HCT116 (cell line): ENCODE measurements around the gene PLCD1. TPM values are rescaled to one million over a fixed set of nuclear protein-coding genes. Genes with fewer than 3 reads are reported as not detected.
"Not testable (repeated sequence)": the region's sequence is repeated elsewhere in the genome, so short reads cannot be mapped to it uniquely, and the experiment has no call there.

Experiments
- ATAC-seq: fragments of 200-7000 bp; cut with Tn5 transposase; 2 replicates; pipeline ENCODE4 v1.9.1; 2020; ENCODE audit warnings: mild to moderate bottlenecking, moderate library complexity
- BruUV-seq: library from RNA; stranded (reverse); fragments of 400-500 nt; replicated peaks from 2 replicates; lab custom pipeline; 2021; lab: Mats Ljungman, UMichigan
- CTCF ChIA-PET: fragments of 300-600 bp; sonication (Branson Sonifier 250); formaldehyde crosslinking; loops from one replicate; lab custom pipeline; 2021; ENCODE audit warnings: antibody characterized with exemption; lab: Charles Lee
- POLR2A ChIA-PET: fragments of 300-600, 350-600 bp; sonication (Branson Sonifier 250); formaldehyde crosslinking; loops from one replicate; lab custom pipeline; 2021; ENCODE audit warnings: antibody characterized with exemption; lab: Charles Lee
- RAD21 ChIA-PET, 2 experiments: fragments of 300-600 bp; sonication (Branson Sonifier 250); formaldehyde crosslinking; loops; one replicate each; lab custom pipeline; 2023; ENCODE audit warnings: low total read pairs in 2 of 2; ENCODE audit not compliant: uncharacterized antibody in 2 of 2, unreplicated experiment in 2 of 2, low non-redundant PET in 1 of 2; lab: Charles Lee
- DNase-seq: peaks from one replicate; pipeline ENCODE4 v3.0.0-alpha.2; 2010; ENCODE audit warnings: low read depth, low spot score
- H2AFZ ChIP-seq: fragments of 200-600 bp; shearing (Covaris generic), sonication (generic); 2 replicates; pipeline ENCODE4 v1.6.1; 2017; ENCODE audit warnings: low read depth, mixed run types, mixed read lengths, antibody characterized with exemption, low read length; ENCODE audit not compliant: poor library complexity, severe bottlenecking
- H3K27ac ChIP-seq: 2 replicates; pipeline ENCODE4 v1.5.1; 2012; ENCODE audit warnings: low read depth, low read length
- H3K27me3 ChIP-seq: fragments of 200-600 bp; sonication (generic); 2 replicates; pipeline ENCODE4 v1.6.1; 2016; ENCODE audit warnings: mixed run types, low read length, mixed read lengths; ENCODE audit not compliant: insufficient read depth
- H3K36me3 ChIP-seq, 2 experiments: fragments of 200-500 bp in 1 of 2; fragments of 200-600 bp in 1 of 2; sonication (Bioruptor generic) in 1 of 2; sonication (generic) in 1 of 2; 2 replicates each; pipeline versions ENCODE4 v1.5.1 to v1.6.1; 2014 to 2016; ENCODE audit warnings: low read length in 2 of 2, inconsistent platforms in 1 of 2, mixed read lengths in 1 of 2, mixed run types in 1 of 2; ENCODE audit not compliant: insufficient read depth in 2 of 2, control insufficient read depth in 1 of 2
- H3K4me1 ChIP-seq, 2 experiments: fragments of 200-600 bp in 1 of 2; sonication (generic) in 1 of 2; 2 replicates each; pipeline versions ENCODE4 v1.5.1 to v1.6.1; 2012 to 2017; ENCODE audit warnings: low read length in 2 of 2, inconsistent platforms in 1 of 2, mild to moderate bottlenecking in 1 of 2, mixed read lengths in 1 of 2, mixed run types in 1 of 2, moderate library complexity in 1 of 2; ENCODE audit not compliant: insufficient read depth in 2 of 2, control insufficient read depth in 1 of 2
- H3K4me2 ChIP-seq: fragments of 200-600 bp; sonication (generic); 2 replicates; pipeline ENCODE4 v1.6.1; 2017; ENCODE audit warnings: mixed run types, low read length, mixed read lengths
- H3K4me3 ChIP-seq, 2 experiments: fragments of 200-600 bp in 1 of 2; sonication (generic) in 1 of 2; replicated peaks in 1 of 2; 2 replicates each; pipeline ENCODE4 v1.5.1; 2011 to 2016; ENCODE audit warnings: low read length in 2 of 2, control low read depth in 1 of 2, low read depth in 1 of 2, mild to moderate bottlenecking in 1 of 2, mixed read lengths in 1 of 2, mixed run types in 1 of 2
- H3K79me2 ChIP-seq: fragments of 200-600 bp; sonication (generic); 2 replicates; pipeline ENCODE4 v1.6.1; 2017; ENCODE audit warnings: mild to moderate bottlenecking, mixed run types, low read length, moderate library complexity, mixed read lengths; ENCODE audit not compliant: insufficient read depth
- H3K9ac ChIP-seq: fragments of 200-600 bp; sonication (generic); 2 replicates; pipeline ENCODE4 v1.6.1; 2016; ENCODE audit warnings: low read length, mixed read lengths
- H3K9me2 ChIP-seq: fragments of 200-600 bp; sonication (generic), shearing (Covaris generic); 2 replicates; pipeline ENCODE4 v1.6.1; 2017; ENCODE audit warnings: mixed run types, mild to moderate bottlenecking, moderate library complexity; ENCODE audit not compliant: insufficient read depth
- H3K9me3 ChIP-seq, 2 experiments: fragments of 200-500 bp in 1 of 2; fragments of 200-600 bp in 1 of 2; sonication (Bioruptor generic) in 1 of 2; sonication (generic) in 1 of 2; 2 replicates each; pipeline ENCODE4 v1.6.1; 2014 to 2017; ENCODE audit warnings: low read length in 2 of 2, mixed read lengths in 2 of 2, inconsistent platforms in 1 of 2, low read depth in 1 of 2, mild to moderate bottlenecking in 1 of 2, mixed run types in 1 of 2, moderate library complexity in 1 of 2; ENCODE audit not compliant: control insufficient read depth in 1 of 2, insufficient read depth in 1 of 2
- H4K20me1 ChIP-seq: fragments of 200-600 bp; sonication (generic), shearing (Covaris generic); 2 replicates; pipeline ENCODE4 v1.6.1; 2017; ENCODE audit warnings: mixed run types, mild to moderate bottlenecking, moderate library complexity; ENCODE audit not compliant: insufficient read depth
- CTCF ChIP-seq, 3 experiments: fragments of 200-600 bp in 1 of 3; sonication (generic) in 1 of 3; IDR thresholded peaks in 2 of 3; conservative IDR thresholded peaks in 1 of 3; 2 replicates each; pipeline ENCODE4 v1.5.1; 2012 to 2017; ENCODE audit warnings: low read depth in 2 of 3, low read length in 2 of 3, antibody characterized with exemption in 1 of 3, borderline replicate concordance in 1 of 3, control low read depth in 1 of 3, mild to moderate bottlenecking in 1 of 3, mixed read lengths in 1 of 3, mixed run types in 1 of 3, moderate library complexity in 1 of 3; ENCODE audit not compliant: insufficient read depth in 1 of 3
- JUND ChIP-seq: IDR thresholded peaks from 2 replicates; pipeline ENCODE4 v1.6.1; 2012
- SP1 ChIP-seq: IDR thresholded peaks from 2 replicates; pipeline ENCODE4 v1.6.1; 2012; ENCODE audit warnings: low read depth
- SRF ChIP-seq: IDR thresholded peaks from 2 replicates; pipeline ENCODE4 v1.6.1; 2012; ENCODE audit warnings: low read depth
- TCF7L2 ChIP-seq: IDR thresholded peaks from 2 replicates; pipeline ENCODE4 v1.7.0; 2011; ENCODE audit warnings: borderline replicate concordance, inconsistent platforms; ENCODE audit not compliant: insufficient read depth, insufficient read length; ENCODE audit errors: extremely low read depth
- intact Hi-C: fragments of 100-400 bp; cut with micrococcal nuclease; formaldehyde crosslinking; loops from 2 replicates; pipeline ENCODE4 v1.10.0; 2022
- total RNA-seq: library from RNA; stranded (reverse); gene quantifications from one replicate; pipeline ENCODE4 v1.2.1, GENCODE V29; 2021; ENCODE audit not compliant: unreplicated experiment

Gene PLCD1
- total RNA-seq, 1 experiment from 2014 or later, result 15.9 TPM

- Histone ChIP-seq H3K9me3 (no peaks in the 10 kb centered on the region), H3K36me3 (no peaks in the 10 kb centered on the region), H2AFZ (no peak overlapping the region), H3K27me3 (no peaks in the 10 kb centered on the region), H4K20me1 (no peaks in the 10 kb centered on the region), H3K9ac (no peak overlapping the region), H3K4me3 (no peak overlapping the region), H3K4me2 (no peak overlapping the region), H3K4me1 (no peaks in the 10 kb centered on the region), H3K79me2 (no peaks in the 10 kb centered on the region), H3K27ac (no peak overlapping the region), H3K9me2 (no peaks in the 10 kb centered on the region)
- CTCF ChIA-PET, result no interaction called here
- RAD21 ChIA-PET, result no interaction called here
- ATAC-seq (no peak), DNase-seq (no peak)
- POLR2A ChIA-PET, result no interaction called here
- no peak for TF ChIP-seq SP1
- no peak for TF ChIP-seq SRF
- no peak for TF ChIP-seq CTCF (IDR thresholded peaks at IDR 0.05 in 2 of 3, conservative IDR thresholded peaks at IDR 0.05 in 1 of 3; ENCODE audit: borderline replicate concordance in 1 of 3, insufficient read depth in 1 of 3, low read depth in 2 of 3, low read length in 2 of 3)
- no peak for TF ChIP-seq JUND
- TF ChIP-seq TCF7L2, result no peak
- BruUV-seq, result no TSS peak
- intact Hi-C loops, result no loop called here
These were observed 25.1 kb upstream of the PLCD1 start for GRCh38 chr3:38054499-38055001.

DNA sequence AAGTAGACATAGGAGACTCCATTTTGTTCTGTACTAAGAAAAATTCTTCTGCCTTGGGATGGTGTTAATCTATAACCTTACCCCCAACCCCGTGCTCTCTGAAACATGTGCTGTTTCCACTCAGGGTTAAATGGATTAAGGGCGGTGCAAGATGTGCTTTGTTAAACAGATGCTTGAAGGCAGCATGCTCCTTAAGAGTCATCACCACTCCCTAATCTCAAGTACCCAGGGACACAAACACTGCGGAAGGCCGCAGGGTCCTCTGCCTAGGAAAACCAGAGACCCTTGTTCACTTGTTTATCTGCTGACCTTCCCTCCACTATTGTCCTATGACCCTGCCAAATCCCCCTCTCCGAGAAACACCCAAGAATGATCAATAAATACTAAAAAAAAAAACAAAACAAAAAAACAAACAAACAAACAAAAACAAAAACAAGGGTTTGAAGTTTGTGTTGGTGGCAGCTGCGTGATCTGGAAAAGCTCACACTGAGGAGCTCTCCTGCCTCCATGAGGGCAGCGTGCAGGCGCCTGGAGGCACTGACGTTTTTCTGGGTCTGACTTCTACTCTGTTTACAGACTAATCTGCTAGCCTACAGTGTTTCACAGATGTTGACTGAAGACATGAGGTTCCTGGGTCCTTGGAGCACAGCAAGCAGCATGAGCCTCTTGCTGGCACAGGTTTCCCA lies 24.5 kb upstream of the PLCD1 start:
- H3K9me2 ChIP-seq, RAD21 ChIA-PET, H2AFZ ChIP-seq, ATAC-seq, H3K79me2 ChIP-seq, DNase-seq, H3K27me3 ChIP-seq, H3K36me3 ChIP-seq, intact Hi-C loops, H4K20me1 ChIP-seq, H3K9me3 ChIP-seq, POLR2A ChIA-PET, BruUV-seq, H3K4me2 ChIP-seq, H3K4me3 ChIP-seq, H3K4me1 ChIP-seq, H3K9ac ChIP-seq, H3K27ac ChIP-seq, CTCF ChIA-PET: not testable (repeated sequence)

DNA sequence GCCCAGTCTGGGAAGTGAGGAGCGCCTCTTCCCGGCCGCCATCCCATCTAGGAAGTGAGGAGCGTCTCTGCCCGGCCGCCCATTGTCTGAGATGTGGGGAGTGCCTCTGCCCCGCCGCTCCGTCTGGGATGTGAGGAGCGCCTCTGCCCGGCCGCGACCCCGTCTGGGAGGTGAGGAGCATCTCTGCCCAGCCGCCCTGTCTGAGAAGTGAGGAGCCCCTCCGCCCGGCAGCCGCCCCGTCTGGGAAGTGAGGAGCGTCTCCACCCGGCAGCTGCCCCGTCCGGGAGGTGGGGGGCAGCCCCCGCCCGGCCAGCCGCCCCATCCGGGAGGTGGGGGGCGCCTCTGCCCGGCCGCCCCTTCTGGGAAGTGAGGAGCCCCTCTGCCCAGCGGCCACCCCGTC lies 23.8 kb upstream of the PLCD1 start:
- H3K9me2 ChIP-seq, H3K27ac ChIP-seq, H3K9ac ChIP-seq, H3K27me3 ChIP-seq, RAD21 ChIA-PET, intact Hi-C loops, ATAC-seq, DNase-seq, BruUV-seq, CTCF ChIA-PET, H3K4me3 ChIP-seq, H3K9me3 ChIP-seq, H4K20me1 ChIP-seq, POLR2A ChIA-PET, H3K36me3 ChIP-seq, H3K4me1 ChIP-seq, H3K4me2 ChIP-seq, H2AFZ ChIP-seq, H3K79me2 ChIP-seq: not testable (repeated sequence)
